Measurements from ENCODE around the gene YEATS2. TPM values are rescaled to one million over a fixed set of nuclear protein-coding genes. Genes with fewer than 3 reads are reported as not detected.

YEATS2 gene
- total RNA-seq, 3 donors from 2014 or later, result 11.5 to 32.8 (median 26.6) TPM

DNA sequence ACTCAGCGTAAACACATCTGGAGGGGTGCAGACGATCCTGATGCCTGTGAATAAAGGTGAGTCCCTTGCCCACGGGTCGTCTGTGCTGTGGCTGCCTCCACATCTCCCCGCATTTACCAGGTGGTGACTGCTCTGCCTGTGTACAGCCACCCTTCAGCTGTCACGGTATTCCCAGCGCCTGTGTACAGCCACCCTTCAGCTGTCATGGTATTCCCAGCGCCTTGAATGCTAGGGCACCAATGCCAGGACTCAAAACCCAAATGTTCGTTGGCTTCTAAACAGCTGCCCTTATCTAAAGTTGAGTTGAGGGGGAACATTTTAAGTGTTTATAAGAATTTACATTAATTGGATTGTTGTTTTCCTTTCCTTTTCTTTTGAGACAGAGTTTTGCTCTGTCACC is 100.4 kb downstream of the YEATS2 start:
- DNase-seq (ENCODE audit: low spot score in 2 of 2), result no peak
- intact Hi-C loops (cut with DNase I; ENCODE audit: low total_unique reads), result no loop called here
- TF ChIP-seq POLR2AphosphoS5 (IDR thresholded peaks at IDR 0.05), result no peak
- no peak for TF ChIP-seq POLR2A (IDR thresholded peaks at IDR 0.05)
- TF ChIP-seq CTCF (IDR thresholded peaks at IDR 0.05), result no peak
- Histone ChIP-seq H3K4me1 (no peaks in the 10 kb centered on the region), H3K27me3 (no peaks in the 10 kb centered on the region), H3K4me3 (no peak overlapping the region), H3K27ac (no peak overlapping the region), H3K36me3 (peaks cover 3% of the 10 kb centered on the region), H3K9me3 (no peaks in the 10 kb centered on the region)

GRCh38 chr3:183799461-183799860 is 101.9 kb downstream of the YEATS2 start:
- Histone ChIP-seq H3K9me3 (no peaks in the 10 kb centered on the region), H3K4me1 (no peaks in the 10 kb centered on the region), H3K27me3 (no peaks in the 10 kb centered on the region), H3K36me3 (peaks cover 13% of the 10 kb centered on the region), H3K27ac (no peak overlapping the region), H3K4me3 (no peak overlapping the region)
- intact Hi-C loops (cut with DNase I; ENCODE audit: low total_unique reads), result no loop called here
- TF ChIP-seq POLR2A (IDR thresholded peaks at IDR 0.05), result no peak
- no peak for TF ChIP-seq CTCF (IDR thresholded peaks at IDR 0.05)
- no peak for TF ChIP-seq POLR2AphosphoS5 (IDR thresholded peaks at IDR 0.05)
- DNase-seq (ENCODE audit: low spot score in 2 of 2), result no peak

DNA sequence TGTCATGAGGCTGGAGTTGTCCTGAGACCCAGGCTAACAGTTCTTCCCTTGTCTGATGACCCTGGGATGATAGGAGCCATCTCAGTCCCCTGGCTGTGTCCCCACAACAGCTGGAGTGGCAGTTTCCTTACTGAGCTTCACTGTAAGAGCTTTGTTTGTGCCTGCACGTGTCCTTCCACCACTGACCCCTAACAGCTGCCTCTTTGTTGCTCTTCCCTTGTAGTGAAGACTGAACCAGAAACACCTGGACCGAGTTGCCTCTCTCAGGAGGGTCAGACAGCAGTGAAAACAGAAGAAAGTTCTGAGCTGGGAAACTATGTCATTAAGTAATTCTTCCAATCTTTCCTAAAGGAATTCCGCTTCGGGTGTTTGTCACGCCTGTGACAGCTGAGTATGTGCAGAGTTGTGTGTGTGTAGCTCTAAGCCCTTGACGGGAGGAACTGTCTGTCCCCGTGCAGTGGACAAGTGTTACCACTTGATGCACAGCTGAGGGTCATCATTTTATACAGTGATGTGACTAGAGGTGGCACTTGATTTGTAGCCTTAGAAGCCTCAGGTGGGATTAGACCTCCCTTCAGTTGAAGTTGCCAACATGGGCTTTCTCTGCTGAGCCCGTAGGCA is 102.8 kb downstream of the YEATS2 start:
- no peaks in the 10 kb centered on the region for H3K9me3 ChIP-seq
- H3K4me3 ChIP-seq, result no peak overlapping the region
- no peaks in the 10 kb centered on the region for H3K4me1 ChIP-seq
- peaks cover 14% of the 10 kb centered on the region for H3K36me3 ChIP-seq
- intact Hi-C loops (cut with DNase I; ENCODE audit: low total_unique reads), result no loop called here
- H3K27me3 ChIP-seq, result no peaks in the 10 kb centered on the region
- TF ChIP-seq POLR2A (IDR thresholded peaks at IDR 0.05) (no peak), POLR2AphosphoS5 (IDR thresholded peaks at IDR 0.05) (no peak), CTCF (IDR thresholded peaks at IDR 0.05) (no peak)
- DNase-seq (ENCODE audit: low spot score in 2 of 2), result no peak
- no peak overlapping the region for H3K27ac ChIP-seq

- Histone ChIP-seq H3K36me3 (peaks cover 14% of the 10 kb centered on the region), H3K4me1 (no peaks in the 10 kb centered on the region), H3K4me3 (no peak overlapping the region), H3K9me3 (no peaks in the 10 kb centered on the region), H3K27me3 (no peaks in the 10 kb centered on the region), H3K27ac (no peak overlapping the region)
- TF ChIP-seq CTCF (IDR thresholded peaks at IDR 0.05), result no peak
- DNase-seq (ENCODE audit: low spot score in 2 of 2), result no peak
- intact Hi-C loops (cut with DNase I; ENCODE audit: low total_unique reads), result no loop called here
Observed at GRCh38 chr3:183801601-183802000, 104.0 kb downstream of the YEATS2 start.

- Histone ChIP-seq H3K27me3 (no peaks in the 10 kb centered on the region), H3K27ac (no peak overlapping the region), H3K9me3 (no peaks in the 10 kb centered on the region), H3K4me3 (no peak overlapping the region), H3K4me1 (no peaks in the 10 kb centered on the region), H3K36me3 (peaks cover 11% of the 10 kb centered on the region)
- intact Hi-C loops (cut with DNase I; ENCODE audit: low total_unique reads), result no loop called here
- TF ChIP-seq CTCF (IDR thresholded peaks at IDR 0.05) (no peak), POLR2AphosphoS5 (IDR thresholded peaks at IDR 0.05) (no peak), POLR2A (IDR thresholded peaks at IDR 0.05) (no peak)
- no peak for DNase-seq (ENCODE audit: low spot score in 2 of 2)
Observed at GRCh38 chr3:183802989-183803388, 105.4 kb downstream of the YEATS2 start.

All from breast epithelium (tissue), 4 donors.